Hepatic stellate cell (primary cell): ENCODE measurements around the gene AKR1C2.
"Not testable (repeated sequence)": the region's sequence is repeated elsewhere in the genome, so short reads cannot be mapped to it uniquely, and the experiment has no call there.

Experiments used
- DNase-seq: peaks from one replicate; pipeline ENCODE4 v3.0.0; 2011; ENCODE audit warnings: low spot score

Gene AKR1C2

GRCh38 chr10:5003127-5004029, at the start of gene AKR1C2:
Gene AKR1C2, minus strand, starts transcription at chr10:5003857. Its CDS starts 22 bp downstream, at chr10:5003835.
- not testable (repeated sequence) for DNase-seq

DNA sequence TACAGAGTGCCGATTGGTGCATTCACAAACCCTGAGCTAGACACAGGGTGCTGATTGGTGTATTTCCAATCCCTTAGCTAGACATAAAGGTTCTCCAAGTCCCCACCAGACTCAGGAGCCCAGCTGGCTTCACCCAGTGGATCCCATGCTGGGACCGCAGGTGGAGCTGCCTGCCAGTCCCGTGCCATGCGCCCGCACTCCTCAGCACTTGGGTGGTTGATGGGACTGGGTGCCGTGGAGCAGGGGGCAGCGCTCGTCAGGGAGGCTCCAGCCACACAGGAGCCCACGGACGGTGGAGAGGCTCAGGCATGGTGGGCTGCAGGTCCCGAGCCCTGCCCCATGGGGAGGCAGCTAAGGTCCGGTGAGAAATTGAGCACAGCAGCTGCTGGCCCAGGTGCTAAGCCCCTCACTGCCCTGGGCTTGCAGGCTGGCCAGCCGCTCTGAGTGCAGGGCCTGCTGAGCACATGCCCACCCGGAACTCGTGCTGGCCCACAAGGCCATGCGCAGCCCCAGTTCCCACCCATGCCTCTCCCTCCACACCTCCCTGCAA, 49.4 kb upstream of the AKR1C2 start:
- DNase-seq, result not testable (repeated sequence)

DNA sequence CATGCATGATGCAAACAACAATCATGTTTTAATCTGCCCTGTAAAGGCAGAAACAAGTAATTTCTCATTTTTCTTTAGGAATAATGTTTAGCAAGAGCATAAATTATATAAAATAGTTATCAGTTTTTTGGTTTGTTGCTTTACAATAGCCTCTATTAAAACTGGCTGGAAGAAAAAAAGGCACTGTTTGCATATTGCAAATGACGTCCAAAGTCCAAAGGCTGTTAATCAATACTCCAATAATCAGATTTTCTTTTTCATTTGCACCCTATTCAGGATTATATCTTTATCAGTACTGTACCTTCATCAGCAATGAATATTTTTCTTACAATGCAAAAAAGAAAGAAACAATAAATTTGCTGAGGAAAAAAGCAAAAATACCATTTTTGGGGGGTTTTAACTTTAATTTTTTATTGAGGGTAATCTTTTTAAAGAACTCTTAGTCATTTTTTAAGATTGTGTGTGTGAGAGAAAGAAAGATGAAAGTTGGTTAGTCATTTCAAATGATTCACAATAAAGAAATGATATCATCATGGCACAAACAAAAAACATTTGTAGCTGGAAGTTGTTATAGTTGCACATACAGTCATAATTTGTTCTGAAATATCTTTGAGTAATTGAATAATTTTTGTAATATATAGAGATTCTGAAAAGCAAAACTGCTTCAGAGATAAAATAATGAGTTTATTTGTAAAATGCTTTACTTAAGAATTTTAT, 44.4 kb upstream of the AKR1C2 start:
- DNase-seq, result peak; percentile 47

GRCh38 chr10:5047055-5047454, 43.4 kb upstream of the AKR1C2 start:
- not testable (repeated sequence) for DNase-seq

- DNase-seq, result no peak
Observed at GRCh38 chr10:5046410-5046809, 42.8 kb upstream of the AKR1C2 start.

GRCh38 chr10:5045095-5045494, 41.4 kb upstream of the AKR1C2 start:
- no peak for DNase-seq

DNA sequence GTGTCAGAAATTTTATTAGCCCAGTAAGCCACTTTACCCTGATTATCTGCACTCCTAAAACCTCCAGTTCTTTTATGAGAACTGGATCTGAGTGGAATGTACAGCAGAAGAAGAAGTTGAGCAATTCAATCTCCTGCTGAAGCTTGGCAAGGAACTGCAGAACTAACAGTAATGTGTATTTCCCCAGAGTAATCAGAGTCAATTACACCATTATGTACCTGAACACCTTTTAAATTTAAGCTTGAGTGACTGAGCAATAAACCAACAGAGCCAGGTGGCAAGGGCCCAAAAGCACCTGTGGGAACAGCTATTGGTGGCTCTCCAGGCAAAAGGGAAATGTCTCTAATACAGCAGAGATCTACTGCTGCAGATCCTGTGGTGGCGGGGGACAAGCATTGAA, 40.1 kb upstream of the AKR1C2 start:
- DNase-seq, result no peak

GRCh38 chr10:5042922-5043321, 39.3 kb upstream of the AKR1C2 start:
- DNase-seq, result no peak

GRCh38 chr10:5041471-5042023, 37.9 kb upstream of the AKR1C2 start:
- no peak for DNase-seq

DNA sequence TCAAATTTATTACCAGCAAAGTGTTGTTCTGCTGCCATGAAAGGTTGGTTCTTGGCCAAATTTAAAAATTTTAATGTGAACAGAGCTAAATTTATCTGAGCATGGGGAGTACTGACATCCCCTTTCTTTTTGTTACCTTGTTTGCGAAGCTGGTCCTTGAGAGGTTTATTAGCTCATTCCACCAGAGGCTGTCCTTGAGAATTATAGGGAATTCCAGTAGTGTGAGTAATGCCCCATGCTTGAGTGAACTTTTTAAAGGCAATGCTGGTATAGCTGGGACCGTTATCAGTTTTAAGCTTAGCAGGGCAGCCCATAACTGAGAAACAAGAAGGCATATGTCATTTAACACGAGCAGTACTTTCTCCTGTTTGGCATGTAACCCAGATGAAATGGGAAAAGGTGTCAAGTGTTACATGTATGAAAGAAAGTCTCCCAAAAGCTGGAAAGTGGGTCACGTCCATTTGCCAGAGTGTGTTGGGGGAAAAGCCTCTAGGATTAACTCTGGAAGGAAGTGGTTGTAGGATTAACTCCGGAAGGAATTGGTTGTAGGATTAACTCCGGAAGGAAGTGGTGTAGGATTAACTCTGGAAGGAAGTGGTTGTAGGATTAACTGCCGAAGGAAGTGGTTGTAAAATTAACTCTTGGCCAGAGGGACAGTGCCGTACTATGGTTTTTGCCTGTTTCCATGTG, 37.3 kb upstream of the AKR1C2 start:
- DNase-seq, result no peak

GRCh38 chr10:5040010-5040673, 36.5 kb upstream of the AKR1C2 start:
- DNase-seq, result no peak

DNA sequence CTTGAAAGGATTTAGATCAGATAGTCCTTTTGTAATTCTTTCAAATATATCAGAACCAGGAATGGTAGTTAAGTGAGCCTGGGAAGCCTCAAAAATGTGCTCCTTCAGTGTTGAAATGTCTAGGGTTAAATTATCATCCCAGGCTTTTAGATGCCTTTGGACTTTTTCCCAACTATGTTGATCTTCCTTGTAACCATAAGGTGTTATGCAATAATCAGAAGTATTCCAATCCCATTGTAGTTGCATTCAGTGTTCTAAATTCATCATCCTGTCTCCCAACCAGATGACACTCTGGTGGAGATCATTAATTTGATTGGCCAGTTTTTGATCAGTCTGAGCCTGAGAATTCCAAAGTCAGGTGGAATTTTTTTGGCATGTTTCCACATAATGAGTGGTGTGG, 35.1 kb upstream of the AKR1C2 start:
- DNase-seq, result no peak

- DNase-seq, result no peak
Observed at GRCh38 chr10:5038101-5038500, 34.4 kb upstream of the AKR1C2 start.

- no peak for DNase-seq
Observed at GRCh38 chr10:5036511-5036910, 32.9 kb upstream of the AKR1C2 start.

GRCh38 chr10:5035356-5035755, 31.7 kb upstream of the AKR1C2 start:
- DNase-seq, result no peak

- DNase-seq, result no peak
Observed at GRCh38 chr10:5034588-5034987, 30.9 kb upstream of the AKR1C2 start.

DNA sequence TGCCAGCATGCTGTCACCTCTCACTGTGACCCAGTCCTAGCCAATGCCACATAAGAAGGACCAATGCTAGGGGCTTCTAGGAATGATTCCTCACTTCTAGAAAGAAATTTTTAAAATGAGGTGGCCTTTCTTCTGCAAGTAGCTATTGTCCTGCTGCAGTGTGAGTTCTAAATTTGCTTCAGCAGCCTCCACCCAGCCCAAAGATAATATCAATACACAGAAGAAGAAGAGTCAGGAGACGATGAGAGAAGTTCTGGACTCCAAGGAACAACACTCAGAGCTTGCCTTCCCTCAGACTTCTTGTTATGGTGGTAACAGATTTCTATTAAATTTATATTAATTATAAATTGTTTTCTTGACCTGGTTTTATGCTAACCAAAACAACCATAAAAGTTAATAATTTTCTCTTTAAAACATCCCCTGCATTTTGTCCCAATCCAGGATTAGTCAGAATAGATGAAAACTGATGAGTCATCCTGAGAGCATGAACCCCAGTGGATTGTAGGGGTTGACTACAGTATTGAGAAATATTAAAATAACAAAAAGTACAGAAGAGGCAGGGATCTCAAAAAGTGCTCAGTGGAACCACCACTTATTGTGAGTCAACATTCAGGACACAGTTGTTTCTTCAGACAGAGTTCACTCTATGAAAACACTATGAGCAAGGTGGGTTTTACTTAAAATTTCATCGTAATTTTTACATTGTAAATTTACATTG, 29.6 kb upstream of the AKR1C2 start:
- DNase-seq, result peak; percentile 82

GRCh38 chr10:5032444-5032843, 28.8 kb upstream of the AKR1C2 start:
- not testable (repeated sequence) for DNase-seq

- not testable (repeated sequence) for DNase-seq
Observed at GRCh38 chr10:5031588-5031987, 27.9 kb upstream of the AKR1C2 start.

- DNase-seq, result no peak
Observed at GRCh38 chr10:5030989-5031388, 27.3 kb upstream of the AKR1C2 start.

GRCh38 chr10:5025461-5025881, 21.8 kb upstream of the AKR1C2 start:
- DNase-seq, result not testable (repeated sequence)
